Measurements from ENCODE around the gene TMEM89.

DNA sequence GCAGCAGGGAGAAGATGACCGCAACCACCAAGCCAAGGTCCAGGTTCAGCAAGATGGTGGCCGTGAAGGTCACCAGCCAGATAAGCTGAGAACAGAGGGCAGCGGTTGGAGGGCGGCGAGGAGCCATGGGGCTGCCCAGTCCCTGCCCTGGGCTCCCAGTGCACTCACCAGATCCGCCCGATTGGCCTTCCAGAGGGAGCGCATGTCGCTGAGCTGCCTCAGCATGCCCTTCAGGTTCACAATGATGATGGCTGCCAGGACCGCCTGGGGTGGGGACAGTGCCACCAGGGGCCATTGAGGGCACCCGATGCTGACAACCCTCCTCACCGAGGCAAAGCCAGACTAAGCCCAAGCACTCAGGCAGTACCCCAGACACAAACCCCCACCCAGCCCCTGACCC is 8.3 kb upstream of the TMEM89 start:
- TF ChIP-seq, protein P1, sequence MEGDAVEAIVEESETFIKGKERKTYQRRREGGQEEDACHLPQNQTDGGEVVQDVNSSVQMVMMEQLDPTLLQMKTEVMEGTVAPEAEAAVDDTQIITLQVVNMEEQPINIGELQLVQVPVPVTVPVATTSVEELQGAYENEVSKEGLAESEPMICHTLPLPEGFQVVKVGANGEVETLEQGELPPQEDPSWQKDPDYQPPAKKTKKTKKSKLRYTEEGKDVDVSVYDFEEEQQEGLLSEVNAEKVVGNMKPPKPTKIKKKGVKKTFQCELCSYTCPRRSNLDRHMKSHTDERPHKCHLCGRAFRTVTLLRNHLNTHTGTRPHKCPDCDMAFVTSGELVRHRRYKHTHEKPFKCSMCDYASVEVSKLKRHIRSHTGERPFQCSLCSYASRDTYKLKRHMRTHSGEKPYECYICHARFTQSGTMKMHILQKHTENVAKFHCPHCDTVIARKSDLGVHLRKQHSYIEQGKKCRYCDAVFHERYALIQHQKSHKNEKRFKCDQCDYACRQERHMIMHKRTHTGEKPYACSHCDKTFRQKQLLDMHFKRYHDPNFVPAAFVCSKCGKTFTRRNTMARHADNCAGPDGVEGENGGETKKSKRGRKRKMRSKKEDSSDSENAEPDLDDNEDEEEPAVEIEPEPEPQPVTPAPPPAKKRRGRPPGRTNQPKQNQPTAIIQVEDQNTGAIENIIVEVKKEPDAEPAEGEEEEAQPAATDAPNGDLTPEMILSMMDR (IDR thresholded peaks at IDR 0.05) = no peak
- TF ChIP-seq, protein P2, sequence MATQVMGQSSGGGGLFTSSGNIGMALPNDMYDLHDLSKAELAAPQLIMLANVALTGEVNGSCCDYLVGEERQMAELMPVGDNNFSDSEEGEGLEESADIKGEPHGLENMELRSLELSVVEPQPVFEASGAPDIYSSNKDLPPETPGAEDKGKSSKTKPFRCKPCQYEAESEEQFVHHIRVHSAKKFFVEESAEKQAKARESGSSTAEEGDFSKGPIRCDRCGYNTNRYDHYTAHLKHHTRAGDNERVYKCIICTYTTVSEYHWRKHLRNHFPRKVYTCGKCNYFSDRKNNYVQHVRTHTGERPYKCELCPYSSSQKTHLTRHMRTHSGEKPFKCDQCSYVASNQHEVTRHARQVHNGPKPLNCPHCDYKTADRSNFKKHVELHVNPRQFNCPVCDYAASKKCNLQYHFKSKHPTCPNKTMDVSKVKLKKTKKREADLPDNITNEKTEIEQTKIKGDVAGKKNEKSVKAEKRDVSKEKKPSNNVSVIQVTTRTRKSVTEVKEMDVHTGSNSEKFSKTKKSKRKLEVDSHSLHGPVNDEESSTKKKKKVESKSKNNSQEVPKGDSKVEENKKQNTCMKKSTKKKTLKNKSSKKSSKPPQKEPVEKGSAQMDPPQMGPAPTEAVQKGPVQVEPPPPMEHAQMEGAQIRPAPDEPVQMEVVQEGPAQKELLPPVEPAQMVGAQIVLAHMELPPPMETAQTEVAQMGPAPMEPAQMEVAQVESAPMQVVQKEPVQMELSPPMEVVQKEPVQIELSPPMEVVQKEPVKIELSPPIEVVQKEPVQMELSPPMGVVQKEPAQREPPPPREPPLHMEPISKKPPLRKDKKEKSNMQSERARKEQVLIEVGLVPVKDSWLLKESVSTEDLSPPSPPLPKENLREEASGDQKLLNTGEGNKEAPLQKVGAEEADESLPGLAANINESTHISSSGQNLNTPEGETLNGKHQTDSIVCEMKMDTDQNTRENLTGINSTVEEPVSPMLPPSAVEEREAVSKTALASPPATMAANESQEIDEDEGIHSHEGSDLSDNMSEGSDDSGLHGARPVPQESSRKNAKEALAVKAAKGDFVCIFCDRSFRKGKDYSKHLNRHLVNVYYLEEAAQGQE (IDR thresholded peaks at IDR 0.05; ENCODE audit: insufficient read depth in 1 of 2, low read depth in 2 of 2, low read length in 1 of 2) = no peak
- TF ChIP-seq POLR2AphosphoS5 (IDR thresholded peaks at IDR 0.05; ENCODE audit: low read depth, low read length) (no peak), SIN3A (IDR thresholded peaks at IDR 0.05; ENCODE audit: borderline replicate concordance, insufficient read depth, low read depth, low read length) (no peak)

Data from Panc1 (cell line).